Kasumi-1 (cell line): ENCODE measurements around the gene KLF4.

ENCODE experiments used
- DNase-seq, 2 experiments: peaks; one replicate each; lab custom pipeline; 2025; lab: John Stamatoyannopoulos, UW

Gene KLF4

GRCh38 chr9:107487521-107488374, 1.8 kb downstream of the KLF4 start:
- DNase-seq, result no peak

DNA sequence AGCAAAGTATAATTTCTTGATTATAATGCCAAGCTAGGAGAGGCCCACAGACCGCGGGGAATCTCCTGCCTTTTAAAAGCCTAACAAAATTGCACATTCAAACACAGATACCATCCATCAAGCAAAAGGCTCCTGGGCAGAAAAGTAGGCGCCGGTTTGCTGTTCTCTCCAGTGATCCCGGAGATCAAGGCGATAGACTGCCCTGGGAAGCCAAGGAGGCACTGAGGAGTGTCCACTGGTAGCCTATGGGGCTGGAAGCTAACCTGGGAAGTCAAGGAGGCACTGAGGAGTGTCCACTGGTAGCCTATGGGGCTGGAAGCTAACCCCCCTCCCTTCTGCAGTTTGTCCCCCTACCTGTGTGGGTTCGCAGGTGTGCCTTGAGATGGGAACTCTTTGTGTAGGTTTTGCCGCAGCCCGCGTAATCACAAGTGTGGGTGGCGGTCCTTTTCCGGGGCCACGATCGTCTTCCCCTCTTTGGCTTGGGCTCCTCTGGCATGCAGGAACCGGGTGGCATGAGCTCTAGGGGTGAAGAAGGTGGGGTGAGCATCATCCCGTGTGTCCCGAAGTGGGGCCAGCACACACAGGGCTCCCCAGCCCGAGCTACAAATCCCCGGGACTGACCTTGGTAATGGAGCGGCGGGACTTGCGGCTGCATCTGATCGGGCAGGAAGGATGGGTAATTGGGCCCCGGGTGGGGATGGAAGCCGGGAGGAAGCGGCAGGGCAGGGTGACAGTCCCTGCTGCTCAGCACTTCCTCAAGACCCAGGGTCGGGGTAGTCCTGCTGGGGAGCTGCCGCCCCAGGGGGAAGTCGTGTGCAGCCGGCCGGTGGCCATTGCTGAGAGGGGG, 2.7 kb downstream of the KLF4 start:
- no peak for DNase-seq

- no peak for DNase-seq
Observed at GRCh38 chr9:107485458-107486043, 4.0 kb downstream of the KLF4 start.

GRCh38 chr9:107484117-107484723, 5.3 kb downstream of the KLF4 start:
- peak; percentile 84 to 90 for DNase-seq

GRCh38 chr9:107483666-107484065, 5.9 kb downstream of the KLF4 start:
- no peak for DNase-seq

- peak in 1 of 2 experiments; percentile 12 for DNase-seq
Observed at GRCh38 chr9:107481035-107481434, 8.5 kb downstream of the KLF4 start.

- DNase-seq, result no peak
Observed at GRCh38 chr9:107480386-107480789, 9.2 kb downstream of the KLF4 start.

DNA sequence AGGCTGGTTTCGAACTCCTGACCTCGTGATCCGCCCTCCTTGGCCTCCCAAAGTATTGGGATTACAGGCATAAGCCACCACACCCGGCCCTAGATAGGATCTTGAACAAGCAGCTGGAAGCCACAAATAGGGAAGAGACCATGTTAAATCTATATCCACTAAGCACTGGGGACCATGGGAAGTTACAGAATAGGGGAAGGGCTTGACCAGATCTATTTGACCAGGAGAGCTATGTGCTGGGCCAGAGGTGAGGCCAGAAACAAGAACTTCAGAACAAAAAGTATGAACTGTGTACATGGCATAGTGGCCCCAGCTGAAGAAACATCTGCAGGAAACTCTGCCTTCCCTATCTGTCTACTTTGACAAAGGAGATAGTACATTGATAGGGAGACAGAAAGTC, 10.8 kb downstream of the KLF4 start:
- DNase-seq, result no peak

DNA sequence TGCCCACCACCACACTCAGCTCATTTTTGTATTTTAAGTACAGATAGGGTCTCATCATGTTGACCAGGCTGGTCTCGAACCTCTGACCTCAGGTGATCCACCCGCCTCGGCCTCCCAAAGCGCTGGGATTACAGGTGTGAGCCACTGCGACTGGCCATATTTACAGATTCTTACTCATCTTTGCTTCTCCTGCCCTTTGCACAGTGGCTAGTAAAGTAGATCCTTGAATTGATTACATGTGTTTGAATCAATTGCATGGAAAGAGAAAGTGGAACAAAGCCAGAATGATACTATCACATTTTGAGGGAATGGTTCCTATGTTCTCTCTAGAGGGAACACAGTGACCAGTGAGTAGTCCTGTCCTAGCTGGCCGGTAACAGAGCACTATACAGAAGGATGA, 15.4 kb downstream of the KLF4 start:
- DNase-seq, result no peak

DNA sequence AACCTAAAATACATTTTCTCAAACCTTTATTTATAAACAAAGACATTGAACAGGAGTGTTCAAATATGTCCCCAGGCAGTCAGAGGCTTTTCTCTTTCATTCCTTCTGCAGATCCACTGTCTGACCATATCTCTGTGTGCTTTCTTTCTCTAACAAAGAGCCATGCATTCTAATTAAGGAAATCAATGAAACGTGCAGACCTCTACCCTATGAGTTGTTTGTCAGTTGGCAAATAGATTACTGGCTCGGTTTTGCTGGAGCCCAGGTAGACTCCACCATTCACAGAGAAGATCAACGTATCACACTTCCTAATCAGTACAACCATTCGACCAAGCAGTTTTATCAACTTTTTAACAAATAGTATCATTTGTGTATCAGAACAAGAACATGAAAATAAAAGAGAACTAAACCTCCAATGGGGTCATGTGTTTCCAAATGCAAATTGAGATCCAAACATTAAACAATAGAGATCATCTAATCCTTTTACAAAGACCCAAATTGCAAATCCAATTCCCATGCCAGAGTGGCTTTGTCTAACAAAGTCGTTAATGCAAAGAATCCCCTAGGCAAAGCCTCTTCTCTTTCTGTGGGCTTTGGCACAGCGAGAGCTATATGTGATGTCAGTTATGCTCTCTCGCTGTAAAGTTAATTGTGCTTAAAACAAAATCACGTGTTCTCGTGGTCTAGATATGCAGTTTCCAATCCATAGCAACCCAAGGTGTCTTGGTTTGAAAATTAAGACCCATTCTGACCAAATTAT, 16.8 kb downstream of the KLF4 start:
- no peak for DNase-seq

DNA sequence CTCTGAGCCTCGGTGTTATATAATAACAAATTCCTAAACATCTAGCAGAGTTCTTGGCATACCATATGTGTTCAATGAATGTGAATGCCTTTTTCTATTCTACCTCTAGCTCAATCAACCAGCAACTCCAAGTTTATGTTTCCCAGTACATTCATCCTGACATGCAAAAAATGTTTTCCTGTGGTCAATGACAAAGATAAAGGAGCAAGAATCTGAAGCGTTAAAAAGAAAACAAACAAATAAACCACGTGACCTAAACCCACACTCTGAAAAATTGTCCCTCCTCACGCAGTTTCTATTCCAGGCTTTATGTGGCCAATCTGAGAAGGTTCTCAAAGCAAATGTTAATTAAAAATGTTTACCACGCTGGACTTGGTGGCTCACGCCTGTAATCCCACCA, 18.0 kb downstream of the KLF4 start:
- DNase-seq, result no peak

DNA sequence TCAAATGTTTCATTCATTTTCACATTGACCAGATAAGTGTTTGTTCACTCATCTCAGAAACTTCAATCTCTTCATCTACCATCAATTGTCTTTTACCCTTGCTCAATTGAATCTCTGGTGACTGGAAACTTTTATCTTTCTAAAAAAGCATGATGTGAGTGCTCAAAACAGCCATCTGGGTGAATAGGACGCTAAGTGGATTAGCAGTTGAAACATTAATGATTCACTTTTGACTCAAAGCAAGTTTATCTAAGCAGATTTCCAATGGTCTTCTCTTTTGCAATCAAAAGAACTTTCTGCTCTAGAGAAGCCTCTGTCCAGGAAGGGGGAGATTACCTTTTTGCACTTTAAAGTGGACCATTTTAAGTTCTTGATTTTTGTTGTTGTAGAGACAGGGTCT, 22.2 kb downstream of the KLF4 start:
- DNase-seq, result no peak

DNA sequence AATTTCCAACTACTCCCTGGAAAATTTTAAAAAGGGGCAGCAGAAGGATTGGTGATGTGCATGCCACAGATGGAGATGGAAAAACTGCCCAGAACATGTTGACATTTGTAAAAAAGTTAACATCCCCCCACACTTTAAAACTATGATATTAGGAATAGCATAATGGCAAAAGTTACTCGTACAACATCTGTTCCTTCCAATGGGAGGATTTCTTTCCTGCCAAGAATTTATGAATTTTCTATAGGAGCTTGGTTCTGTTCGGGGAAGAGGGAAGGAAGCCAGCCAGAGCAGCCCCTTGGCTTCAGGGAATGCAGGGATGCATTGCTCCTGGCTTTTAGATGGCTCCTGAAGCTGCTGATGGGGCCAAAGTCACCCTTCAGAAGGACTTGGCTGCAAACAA, 22.7 kb downstream of the KLF4 start:
- DNase-seq, result no peak

DNA sequence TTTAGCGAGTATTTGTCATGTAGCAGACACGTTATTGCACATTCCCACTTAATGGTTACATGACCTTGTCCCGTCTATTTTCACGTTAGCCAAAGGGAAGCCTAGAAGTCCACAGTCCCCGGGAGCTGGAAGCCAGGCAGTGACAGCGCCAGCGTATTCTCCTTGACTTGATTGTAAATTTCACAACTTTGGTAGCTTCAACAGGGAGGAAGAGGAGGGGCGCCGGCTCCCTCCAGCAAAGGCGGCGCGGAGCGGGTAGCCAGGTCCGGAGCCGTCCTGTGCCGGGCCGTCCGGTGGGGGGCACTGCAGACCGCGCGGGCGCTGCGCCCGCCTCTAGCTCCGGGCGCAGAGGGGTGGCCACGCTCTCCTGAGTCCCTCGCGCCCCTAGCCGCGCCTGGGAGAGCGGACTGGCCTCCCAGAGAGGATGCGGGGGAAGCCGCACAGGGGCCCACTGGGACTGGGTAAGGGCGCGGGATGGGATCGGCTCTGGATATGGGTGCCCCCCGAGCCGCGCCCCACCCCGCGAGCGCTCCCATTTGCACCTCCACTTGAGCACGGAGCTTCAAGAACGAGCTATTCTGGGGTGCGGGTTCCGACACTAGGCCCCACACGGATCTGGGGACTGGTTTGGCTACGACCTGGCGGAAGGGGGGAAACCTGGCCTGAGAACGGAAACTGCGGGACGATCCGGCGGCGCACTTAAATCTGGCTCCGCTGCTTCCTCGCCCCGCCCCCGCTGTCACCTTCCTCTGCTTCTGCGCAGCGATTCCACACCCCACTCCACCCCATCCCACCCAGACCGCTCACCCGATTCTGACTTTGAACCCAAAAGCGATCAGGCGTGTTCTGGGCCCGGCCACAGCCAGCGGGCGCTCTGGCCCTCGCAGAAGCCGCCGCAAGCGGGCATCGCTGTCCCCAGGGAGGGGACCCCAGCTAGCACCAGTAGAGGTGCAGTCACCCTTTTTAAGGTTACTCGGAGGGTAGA, 23.8 kb downstream of the KLF4 start:
- no peak for DNase-seq

- no peak for DNase-seq
Observed at GRCh38 chr9:107464516-107464915, 25.1 kb downstream of the KLF4 start.

- DNase-seq, result no peak
Observed at GRCh38 chr9:107462691-107463090, 26.9 kb downstream of the KLF4 start.

DNA sequence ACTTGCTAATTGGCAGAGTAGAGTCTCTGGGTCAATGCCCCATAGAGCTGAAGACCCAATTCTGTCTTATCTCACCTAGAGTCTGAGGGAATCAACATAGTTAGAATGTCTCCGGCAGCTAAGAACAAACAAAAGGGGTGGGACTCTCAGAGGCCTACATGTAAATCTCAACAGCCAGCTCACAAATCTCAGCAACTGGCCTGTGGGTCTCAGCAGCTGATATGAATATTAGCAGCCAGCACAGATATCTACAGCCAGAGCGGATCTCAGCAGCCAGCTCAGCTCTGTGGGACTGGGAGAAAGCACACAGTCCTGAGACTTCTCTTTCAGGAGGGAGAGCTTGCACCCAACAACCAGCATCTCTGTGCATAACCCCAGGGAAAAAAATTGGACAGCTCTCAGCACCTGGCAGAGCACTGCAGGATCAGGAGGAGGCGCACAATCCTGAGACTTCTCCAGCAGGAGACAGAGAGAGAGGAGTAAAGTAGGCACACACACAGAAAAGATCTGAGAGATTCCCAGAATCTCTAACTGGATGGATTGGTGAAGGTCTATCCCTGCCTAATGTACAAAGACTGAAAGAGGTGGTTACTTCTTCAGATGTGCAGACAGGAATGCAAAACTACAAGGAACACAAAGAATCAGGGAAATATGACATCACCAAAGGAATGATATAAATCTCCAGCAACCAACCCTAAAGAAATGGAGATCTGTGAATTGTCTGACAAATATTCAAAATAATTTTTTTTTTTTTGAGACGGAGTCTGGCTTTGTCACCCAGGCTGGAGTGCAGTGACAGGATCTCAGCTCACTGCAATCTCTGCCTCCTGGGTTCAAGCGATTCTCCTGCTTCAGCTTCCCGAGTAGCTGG, 29.2 kb downstream of the KLF4 start:
- no peak for DNase-seq

DNA sequence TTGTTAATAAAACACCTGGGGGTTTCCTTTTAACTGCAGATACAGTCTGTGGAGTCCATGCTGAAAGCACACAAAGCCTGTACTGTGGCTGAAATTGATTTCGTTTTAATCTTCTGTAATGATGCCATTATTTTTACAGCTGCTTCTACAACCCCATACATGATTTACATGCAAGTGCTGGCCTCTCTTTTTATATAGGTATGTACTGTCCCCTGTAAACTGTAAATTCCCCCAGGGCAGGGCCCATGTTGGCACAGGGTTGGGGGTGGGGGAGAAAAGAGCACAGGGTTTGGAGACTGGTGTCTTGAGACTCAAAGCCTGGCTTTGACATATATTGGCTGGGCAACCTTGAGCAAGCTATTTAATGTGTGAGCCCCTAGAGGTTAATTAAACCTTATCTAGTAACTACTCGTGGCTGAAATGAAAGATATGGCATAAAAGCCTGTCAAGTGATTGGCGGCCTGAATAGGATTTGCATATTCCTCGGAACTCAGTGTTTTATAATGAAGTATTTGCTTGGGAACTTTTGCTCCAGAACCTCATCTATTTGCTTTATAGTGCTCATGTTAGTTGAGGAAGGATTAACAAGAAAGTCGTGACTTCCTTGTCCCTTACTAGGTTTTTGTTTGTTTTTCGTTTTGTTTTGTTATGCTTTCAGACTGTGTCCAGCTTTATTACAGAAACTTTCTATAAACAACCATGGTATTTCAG, 34.0 kb downstream of the KLF4 start:
- no peak for DNase-seq

GRCh38 chr9:107453479-107453878, 36.1 kb downstream of the KLF4 start:
- DNase-seq, result no peak
